Duodenal mucosa (tissue), 2 donors: ENCODE data around the gene RAPGEF1.
"Not testable (repeated sequence)": the region's sequence is repeated elsewhere in the genome, so short reads cannot be mapped to it uniquely, and the experiment has no call there.

ENCODE experiments used
- H3K27ac ChIP-seq: one replicate; pipeline ENCODE4 v1.7.0; 2013; ENCODE audit warnings: low read depth, low read length
- H3K27me3 ChIP-seq, 2 donors: one replicate each; pipeline ENCODE4 v1.7.0; 2013; ENCODE audit warnings: low read length in 2 of 2, control low read depth in 1 of 2; ENCODE audit not compliant: insufficient read depth in 2 of 2, control insufficient read depth in 1 of 2
- H3K36me3 ChIP-seq, 2 donors: one replicate each; pipeline ENCODE4 v1.7.0; 2013; ENCODE audit warnings: low read length in 2 of 2, control low read depth in 1 of 2; ENCODE audit not compliant: insufficient read depth in 2 of 2, control insufficient read depth in 1 of 2
- H3K4me1 ChIP-seq, 2 donors: one replicate each; pipeline ENCODE4 v1.7.0; 2013; ENCODE audit warnings: low read length in 2 of 2, control low read depth in 1 of 2; ENCODE audit not compliant: insufficient read depth in 2 of 2, control insufficient read depth in 1 of 2
- H3K4me3 ChIP-seq, 2 donors: one replicate each; pipeline ENCODE4 v1.7.0; 2013; ENCODE audit warnings: low read length in 2 of 2, low read depth in 1 of 2
- H3K9ac ChIP-seq, 2 donors: one replicate each; pipeline ENCODE4 v1.7.0; 2013; ENCODE audit warnings: low read length in 2 of 2, low read depth in 1 of 2
- H3K9me3 ChIP-seq, 2 donors: one replicate each; pipeline ENCODE4 v1.7.0; 2013; ENCODE audit warnings: low read length in 2 of 2, control low read depth in 1 of 2; ENCODE audit not compliant: control insufficient read depth in 1 of 2

Gene RAPGEF1

DNA sequence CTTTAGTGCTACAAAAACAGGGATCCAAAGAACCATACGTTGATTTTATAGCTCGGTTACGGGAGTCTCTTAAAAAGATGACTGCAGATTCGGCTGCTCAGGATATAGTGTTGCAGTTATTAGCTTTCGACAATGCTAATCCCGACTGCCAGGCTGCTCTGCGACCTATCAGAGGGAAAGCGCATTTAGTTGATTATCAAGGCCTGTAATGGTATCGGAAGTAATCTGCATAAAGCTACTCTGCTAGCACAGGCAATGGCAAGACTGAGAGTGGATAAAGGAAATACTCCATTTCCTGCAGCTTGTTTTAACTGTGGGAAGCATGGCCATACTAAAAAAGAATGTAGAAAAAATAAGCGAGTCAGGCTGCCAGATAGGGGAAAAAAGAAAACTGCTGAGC is 58.0 kb downstream of the RAPGEF1 start:
- not testable (repeated sequence) for H3K27ac ChIP-seq, H3K9me3 ChIP-seq, H3K9ac ChIP-seq, H3K36me3 ChIP-seq, H3K27me3 ChIP-seq, H3K4me3 ChIP-seq
- H3K4me1 ChIP-seq = peaks cover 25 to 28% of the 10 kb centered on the region in 2 donors

DNA sequence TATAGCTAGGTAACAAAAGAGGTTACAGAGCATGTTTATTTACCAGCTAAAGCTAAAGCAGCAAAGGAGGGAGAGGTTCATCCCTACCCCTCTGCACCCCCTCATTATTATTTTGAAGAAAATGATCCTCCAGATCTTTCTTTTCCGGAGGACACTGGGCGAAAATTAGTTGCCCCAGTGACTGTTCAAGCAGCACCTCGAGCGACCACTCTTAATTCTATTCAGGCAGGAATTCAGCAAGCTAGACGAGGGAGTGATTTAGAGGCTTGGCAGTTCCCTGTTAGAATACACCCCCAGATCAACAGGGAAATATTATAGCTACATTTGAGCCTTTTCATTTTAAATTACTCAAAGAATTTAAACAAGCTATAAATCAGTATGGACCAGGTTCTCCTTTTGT is 58.8 kb downstream of the RAPGEF1 start:
- H3K27ac ChIP-seq, H3K36me3 ChIP-seq, H3K9me3 ChIP-seq, H3K27me3 ChIP-seq, H3K4me3 ChIP-seq, H3K9ac ChIP-seq: not testable (repeated sequence)
- peaks cover 32 to 35% of the 10 kb centered on the region in 2 donors for H3K4me1 ChIP-seq

DNA sequence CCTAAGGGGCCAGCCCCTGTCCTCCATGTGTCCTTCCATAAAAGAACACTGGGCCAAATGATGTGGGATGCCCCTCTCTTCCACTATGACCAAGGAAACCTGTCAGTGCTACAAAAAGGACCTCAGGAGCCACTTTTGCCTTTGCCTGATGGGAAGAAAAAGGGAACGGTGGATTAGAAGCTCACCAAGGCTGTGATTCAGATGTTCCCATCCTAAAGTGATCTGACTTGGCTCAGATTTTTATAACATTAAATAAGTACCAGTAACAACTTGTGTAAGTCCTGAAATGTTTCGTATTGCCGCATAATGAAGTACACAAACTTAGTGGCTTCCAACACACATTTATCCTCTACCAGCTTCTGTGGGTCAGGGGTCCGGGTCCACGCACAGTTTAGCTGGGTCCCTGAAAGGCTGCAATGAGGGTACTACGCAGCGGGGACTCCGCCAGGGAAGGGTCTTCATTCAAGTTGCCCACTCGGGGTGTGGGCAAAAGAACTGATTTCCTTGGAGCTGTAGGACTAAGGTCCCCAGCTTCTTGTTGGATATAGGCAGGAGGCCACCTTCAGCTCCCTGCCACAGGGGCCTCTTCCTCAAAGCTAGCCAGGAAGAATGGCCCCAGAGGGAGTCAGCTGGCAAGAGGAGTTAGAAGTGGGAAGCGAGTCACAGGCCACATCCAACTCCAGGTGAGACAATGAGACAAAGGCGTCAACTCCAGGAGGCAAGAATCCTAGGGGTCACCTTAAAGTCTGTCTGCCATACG is 60.4 kb downstream of the RAPGEF1 start:
- Histone ChIP-seq H3K27me3 (no peaks in the 10 kb centered on the region), H3K4me3 (peak overlapping the region in 1 of 2 donors; percentile 5), H3K36me3 (no peaks in the 10 kb centered on the region), H3K9ac (no peak overlapping the region), H3K27ac (peak overlapping the region; percentile 61), H3K9me3 (no peaks in the 10 kb centered on the region), H3K4me1 (peaks cover 34 to 40% of the 10 kb centered on the region in 2 donors)

DNA sequence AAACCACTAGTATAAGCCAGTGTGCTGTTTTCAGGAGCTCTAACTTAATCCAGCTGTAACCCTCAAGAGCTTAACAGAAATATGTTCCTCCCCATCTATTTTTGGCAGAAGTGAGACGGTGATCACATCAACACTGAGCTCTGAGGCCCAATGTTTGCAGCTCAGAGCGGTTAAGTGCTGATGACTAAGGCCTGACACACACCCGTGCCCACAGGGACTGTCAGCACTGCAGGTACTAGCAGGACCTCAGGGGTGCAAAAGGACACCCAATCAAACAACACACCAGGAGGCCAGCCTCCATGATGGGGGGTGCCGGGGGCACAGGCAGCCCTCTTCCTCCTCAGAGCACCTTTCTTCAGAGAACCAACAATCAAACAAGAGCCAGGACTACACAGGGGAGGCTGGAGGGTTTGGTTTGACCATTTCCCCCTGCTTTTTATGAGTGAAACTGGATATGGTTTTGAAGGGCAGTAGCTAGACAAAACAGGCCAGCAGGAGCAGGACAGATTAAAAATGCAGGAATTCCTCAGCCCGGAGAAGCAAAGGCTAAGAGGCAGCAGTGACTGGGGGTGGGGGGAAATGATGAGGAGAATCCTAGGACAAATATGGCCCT is 61.3 kb downstream of the RAPGEF1 start:
- Histone ChIP-seq H3K4me1 (peaks cover 34 to 40% of the 10 kb centered on the region in 2 donors), H3K9ac (peak overlapping the region in 1 of 2 donors; percentile 25), H3K27me3 (no peaks in the 10 kb centered on the region), H3K4me3 (peak overlapping the region in 1 of 2 donors; percentile 5), H3K9me3 (no peaks in the 10 kb centered on the region), H3K36me3 (no peaks in the 10 kb centered on the region), H3K27ac (peak overlapping the region; percentile 61)

DNA sequence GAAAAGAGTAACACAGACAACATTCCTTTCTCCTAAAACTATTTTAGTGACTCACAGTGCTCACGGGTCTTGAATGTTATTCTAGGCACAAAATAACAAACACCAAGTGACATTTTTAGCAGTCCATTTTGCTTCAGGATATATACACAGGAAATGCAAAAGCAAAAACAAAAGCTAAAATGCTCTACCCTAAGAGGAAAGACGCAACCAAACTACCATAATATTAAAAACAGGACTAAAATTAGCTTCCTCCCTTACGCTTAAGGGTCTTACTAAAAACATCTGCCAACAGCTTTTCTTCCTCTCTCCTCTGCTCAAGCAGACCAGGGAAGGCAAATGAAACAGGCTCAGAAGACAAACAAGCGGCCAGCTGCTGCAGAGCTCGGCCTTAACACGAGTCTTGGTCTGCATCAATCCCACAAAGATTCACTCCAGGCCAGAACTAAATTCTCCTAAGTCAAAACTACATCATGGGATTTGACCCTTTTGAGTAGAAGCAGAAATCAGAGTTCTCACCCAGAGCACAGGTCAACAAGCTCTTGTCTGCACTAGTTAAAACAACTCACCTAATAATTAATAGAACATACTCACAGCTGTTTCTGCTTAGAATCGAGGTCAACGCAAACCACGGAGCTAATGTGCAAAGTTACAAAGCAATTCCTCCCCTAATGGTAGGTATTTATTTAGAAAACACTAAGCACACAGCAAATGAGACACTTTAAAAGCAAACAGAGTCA is 62.3 kb downstream of the RAPGEF1 start:
- peak overlapping the region; percentile 12 to 58 for H3K9ac ChIP-seq
- H3K4me3 ChIP-seq = peak overlapping the region in 1 of 2 donors; percentile 38
- peaks cover 37 to 40% of the 10 kb centered on the region in 2 donors for H3K4me1 ChIP-seq

DNA sequence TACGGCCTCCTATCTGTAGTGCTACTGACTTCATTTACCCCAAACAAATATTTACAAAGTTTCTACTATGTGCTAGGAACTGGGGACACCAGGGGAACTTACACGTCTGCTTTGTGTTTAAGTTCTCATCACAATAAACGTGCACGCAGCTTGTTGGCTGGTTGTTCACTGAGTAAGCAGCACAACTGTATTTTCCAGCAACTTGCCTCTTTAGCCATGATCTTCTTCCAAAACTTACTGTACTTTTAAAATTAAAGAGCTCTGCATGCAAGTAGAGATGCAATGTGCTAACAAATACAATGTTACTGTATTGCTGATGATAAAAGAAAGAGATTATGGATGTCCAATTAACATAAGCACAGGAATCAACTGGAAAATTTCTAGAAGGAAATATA is 62.8 kb downstream of the RAPGEF1 start:
- H3K4me1 ChIP-seq = peaks cover 40 to 42% of the 10 kb centered on the region in 2 donors
- peak overlapping the region; percentile 12 to 58 for H3K9ac ChIP-seq
- peak overlapping the region in 1 of 2 donors; percentile 46 for H3K4me3 ChIP-seq

More for the DNA sequence above, 62.3 kb downstream of the RAPGEF1 start:
- Histone ChIP-seq H3K36me3 (no peaks in the 10 kb centered on the region), H3K27me3 (no peaks in the 10 kb centered on the region), H3K9me3 (no peaks in the 10 kb centered on the region), H3K27ac (peak overlapping the region; percentile 91)

DNA sequence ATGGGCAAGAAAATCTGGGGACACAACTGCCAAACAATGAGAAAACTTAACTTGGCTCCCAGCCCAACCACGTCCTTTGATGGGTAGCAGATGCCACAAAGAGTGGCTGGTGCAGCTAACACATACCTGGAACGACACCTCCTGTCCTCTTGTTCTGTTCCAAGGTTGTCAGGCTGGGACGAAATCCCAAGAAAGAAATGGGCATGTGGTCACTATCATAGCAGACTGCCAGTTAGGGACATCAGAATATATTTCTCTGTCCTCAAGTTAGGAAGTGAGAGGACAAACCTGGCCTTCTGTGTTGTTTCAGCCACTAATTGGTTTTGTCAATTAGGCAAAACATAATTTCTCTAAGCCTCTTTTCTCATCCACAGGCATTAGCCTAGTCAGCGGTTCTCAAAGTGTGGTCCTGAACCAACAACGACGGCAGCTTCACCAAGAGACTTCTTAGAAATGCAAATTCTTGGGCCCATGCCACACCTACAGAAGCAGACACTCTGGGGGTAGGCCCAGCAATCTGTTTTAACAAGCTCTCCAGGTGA is 63.4 kb downstream of the RAPGEF1 start:
- Histone ChIP-seq H3K9ac (peak overlapping the region; percentile 12 to 58), H3K27ac (peak overlapping the region; percentile 91), H3K4me1 (peaks cover 42 to 43% of the 10 kb centered on the region in 2 donors), H3K36me3 (no peaks in the 10 kb centered on the region), H3K27me3 (no peaks in the 10 kb centered on the region), H3K4me3 (peak overlapping the region; percentile 46 to 48), H3K9me3 (no peaks in the 10 kb centered on the region)

More for the DNA sequence above, 62.8 kb downstream of the RAPGEF1 start:
- Histone ChIP-seq H3K27ac (peak overlapping the region; percentile 91), H3K36me3 (no peaks in the 10 kb centered on the region), H3K9me3 (no peaks in the 10 kb centered on the region), H3K27me3 (no peaks in the 10 kb centered on the region)

DNA sequence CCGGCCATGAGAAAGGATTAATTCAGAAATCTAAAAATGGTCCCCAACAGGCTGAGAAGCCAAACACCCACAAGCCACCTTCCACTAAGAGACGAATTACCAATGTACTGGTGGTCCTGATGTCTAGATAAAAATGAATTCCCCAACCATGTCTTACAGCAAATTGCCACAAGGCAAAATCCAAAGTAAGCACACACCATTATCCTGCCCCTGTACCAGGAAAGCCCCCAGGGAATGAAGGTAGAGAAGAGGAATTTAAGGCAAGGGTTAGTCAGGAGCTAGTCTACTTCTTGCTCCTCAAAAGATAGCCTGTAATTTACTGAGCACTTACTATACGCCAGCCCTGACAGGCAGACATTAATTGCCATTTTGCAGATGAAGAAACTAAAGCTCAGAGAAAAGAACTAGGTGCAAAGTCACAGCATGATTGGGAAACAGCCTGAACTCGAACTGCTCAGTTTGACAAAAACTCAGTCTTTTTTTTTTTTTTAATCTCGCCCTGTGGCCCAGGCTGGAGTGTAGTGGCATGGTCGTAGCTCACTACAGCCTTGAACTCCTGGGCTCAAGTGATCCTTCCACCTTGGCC is 64.3 kb downstream of the RAPGEF1 start:
- no peaks in the 10 kb centered on the region for H3K9me3 ChIP-seq
- peak overlapping the region; percentile 35 to 58 for H3K9ac ChIP-seq
- no peaks in the 10 kb centered on the region for H3K27me3 ChIP-seq
- H3K27ac ChIP-seq = peak overlapping the region; percentile 91
- peak overlapping the region; percentile 13 to 48 for H3K4me3 ChIP-seq
- no peaks in the 10 kb centered on the region for H3K36me3 ChIP-seq
- peaks cover 46 to 52% of the 10 kb centered on the region in 2 donors for H3K4me1 ChIP-seq

DNA sequence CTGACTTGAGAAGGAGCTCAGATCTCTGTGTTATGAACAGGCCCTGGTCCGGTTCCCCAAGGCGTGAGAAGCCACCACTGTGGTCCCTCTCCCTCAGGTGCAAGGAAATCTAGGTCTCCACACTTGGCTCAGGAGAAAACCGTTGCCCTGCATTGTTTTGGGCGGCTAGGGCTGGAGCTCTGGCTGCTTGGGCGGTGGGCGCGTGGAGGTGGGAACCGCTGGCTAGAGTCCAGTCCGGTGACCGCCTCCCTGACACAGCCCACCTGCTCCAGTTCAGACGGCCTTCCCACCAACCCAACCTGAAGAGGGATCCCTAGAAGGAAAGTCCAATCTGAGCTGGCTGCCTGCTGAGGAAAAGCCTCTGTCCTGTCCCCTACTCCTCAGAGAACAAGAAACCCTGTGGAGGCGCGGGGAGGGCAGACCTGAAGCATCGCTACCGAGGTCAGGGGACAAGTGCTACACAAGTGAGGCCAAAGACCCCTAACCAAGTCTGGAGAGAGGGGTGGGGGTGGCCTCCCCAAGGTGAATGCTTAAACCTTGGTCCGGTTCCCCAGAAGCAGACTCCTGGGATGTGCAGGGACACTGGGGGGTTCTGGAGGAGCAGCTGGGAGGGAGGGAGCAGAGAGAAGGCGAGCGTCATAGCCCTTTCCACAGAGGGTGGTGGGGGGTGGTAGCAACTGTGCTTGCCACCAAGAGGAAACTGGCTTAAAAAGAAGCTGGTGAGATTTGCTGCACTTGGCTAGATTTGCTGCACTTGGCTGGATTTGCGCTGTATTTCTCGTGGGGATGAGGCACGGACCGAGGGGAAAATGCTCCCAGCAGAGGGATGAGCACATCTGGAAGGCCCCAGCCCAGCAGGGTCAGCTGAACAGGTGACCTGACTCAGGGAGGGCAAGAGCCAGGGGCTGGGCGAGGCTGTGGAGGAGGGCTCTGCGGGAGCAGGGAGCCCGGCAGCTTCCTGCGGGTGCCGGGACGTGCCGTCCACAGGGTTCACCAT is 65.2 kb downstream of the RAPGEF1 start:
- Histone ChIP-seq H3K27ac (peak overlapping the region; percentile 37), H3K27me3 (no peaks in the 10 kb centered on the region), H3K36me3 (no peaks in the 10 kb centered on the region), H3K4me3 (peak overlapping the region; percentile 13 to 48), H3K9ac (peak overlapping the region; percentile 35 to 58), H3K9me3 (no peaks in the 10 kb centered on the region), H3K4me1 (peaks cover 50 to 58% of the 10 kb centered on the region in 2 donors)
